HG02943 (cell line): ENCODE measurements around the gene MTHFD1L.

Source experiments
- ATAC-seq: cut with Tn5 transposase; IDR thresholded peaks from one replicate; pipeline ENCODE4 v1.9.1; 2021; ENCODE audit warnings: mild to moderate bottlenecking, low read depth, moderate library complexity; ENCODE audit not compliant: unreplicated experiment

The MTHFD1L gene

GRCh38 chr6:150981095-150981494 lies 115.6 kb downstream of the MTHFD1L start:
- ATAC-seq = peak; percentile 72

GRCh38 chr6:150981669-150982068 lies 116.2 kb downstream of the MTHFD1L start:
- ATAC-seq = no peak

- ATAC-seq = peak; percentile 82
Observed at GRCh38 chr6:150987371-150987828, 121.9 kb downstream of the MTHFD1L start.

DNA sequence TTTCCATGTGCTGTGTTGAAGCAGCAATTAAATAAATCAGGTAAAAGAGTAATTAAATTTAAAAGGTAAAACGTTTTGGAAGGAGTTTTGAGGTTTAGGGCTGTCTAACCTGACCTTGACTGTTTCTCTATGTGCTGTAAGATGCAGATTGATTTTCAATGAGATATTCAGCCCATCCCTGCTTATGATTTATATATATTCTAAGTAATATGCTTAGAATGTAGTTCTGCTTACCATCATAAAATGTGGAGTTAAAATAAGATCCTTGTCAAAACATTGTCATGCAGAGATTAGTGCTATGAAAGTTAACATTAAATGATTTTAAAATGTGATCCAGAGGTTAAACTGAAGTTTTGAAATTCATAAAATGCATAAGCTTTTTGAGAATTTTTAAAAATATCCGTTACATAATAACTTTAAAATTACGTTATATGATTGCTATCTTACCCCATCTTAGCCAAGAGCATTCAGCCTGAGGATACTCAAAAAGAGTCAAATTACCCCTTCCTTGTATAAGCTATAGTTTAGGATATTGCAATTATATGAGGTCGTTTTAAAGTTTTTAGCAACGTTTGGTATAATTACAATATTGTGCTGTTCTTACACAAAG lies 122.5 kb downstream of the MTHFD1L start:
- ATAC-seq = no peak

DNA sequence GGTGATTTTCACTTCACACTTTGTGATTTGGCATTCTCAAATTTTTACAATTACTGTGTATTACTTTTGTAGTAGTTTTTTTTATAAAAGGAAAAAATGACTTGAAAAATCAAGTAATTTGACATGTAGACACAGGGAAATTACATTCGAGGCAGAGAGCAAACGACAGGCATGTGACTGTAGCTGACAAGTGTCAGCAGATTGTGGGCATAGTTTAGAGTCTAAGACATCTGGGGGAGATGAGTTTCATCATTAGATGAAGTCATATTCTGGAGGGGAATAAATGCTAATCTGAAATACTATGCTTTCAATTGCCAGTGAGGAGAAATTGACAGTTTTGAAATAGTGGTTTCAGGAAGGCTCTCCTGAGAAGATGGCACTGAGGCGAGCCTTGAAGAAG lies 126.0 kb downstream of the MTHFD1L start:
- ATAC-seq = no peak

DNA sequence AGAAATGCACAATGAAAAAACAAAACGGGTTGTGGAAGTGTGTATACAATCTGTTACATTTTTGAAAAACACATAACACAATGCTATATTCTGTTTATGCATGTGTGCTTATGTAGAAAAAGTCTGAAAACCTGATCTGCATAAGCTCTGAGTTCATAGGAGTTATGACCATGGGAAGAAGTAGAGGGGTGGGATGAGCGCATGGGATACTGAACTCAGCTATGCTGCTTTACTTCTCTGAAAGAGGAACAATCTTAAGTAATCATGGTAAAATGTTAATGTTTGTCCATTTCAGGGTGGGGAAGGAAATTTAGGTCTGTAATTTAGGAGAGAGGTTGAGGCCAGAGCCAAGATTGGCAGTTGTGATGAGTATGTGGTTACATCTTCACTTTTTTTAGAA lies 126.8 kb downstream of the MTHFD1L start:
- ATAC-seq = no peak

DNA sequence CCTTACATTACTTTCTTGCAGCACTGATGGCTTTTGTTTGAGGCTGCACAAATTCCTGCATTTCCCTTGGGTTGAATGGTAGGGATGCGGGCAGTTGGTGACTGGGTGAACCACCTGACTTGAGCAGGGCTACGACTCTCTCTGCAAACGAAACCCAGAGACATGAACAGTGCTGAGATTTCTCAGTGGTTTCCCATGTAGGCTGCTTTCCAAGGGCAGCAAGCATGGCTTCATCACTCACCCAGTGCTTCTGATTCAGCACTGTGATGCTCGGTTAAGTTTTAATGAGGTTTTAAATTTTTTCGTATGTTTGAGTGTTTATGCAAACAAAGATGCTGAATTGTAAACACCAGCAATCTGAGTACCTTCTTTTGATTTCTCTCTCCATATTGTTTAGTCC lies 127.2 kb downstream of the MTHFD1L start:
- ATAC-seq = no peak

- no peak for ATAC-seq
Observed at GRCh38 chr6:150993253-150993652, 127.8 kb downstream of the MTHFD1L start.

DNA sequence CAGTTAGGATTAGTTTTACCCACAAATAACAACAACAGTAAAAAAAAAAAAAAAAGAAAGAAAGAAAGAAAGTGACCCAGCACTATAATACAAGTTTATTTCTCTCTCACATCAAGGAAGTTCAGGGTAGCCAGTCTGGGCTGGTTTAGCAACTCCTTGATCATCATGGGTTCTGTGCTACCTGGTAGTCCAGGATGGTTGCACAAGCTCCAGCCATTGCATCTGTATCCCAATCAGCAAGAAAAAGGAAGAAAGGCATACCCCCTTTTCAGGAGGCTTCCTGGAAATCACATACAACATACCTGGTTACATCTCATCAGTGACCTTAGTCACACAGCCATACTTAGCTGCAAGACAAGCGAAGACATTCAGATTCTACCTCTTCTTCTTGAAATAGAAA lies 128.5 kb downstream of the MTHFD1L start:
- no peak for ATAC-seq

DNA sequence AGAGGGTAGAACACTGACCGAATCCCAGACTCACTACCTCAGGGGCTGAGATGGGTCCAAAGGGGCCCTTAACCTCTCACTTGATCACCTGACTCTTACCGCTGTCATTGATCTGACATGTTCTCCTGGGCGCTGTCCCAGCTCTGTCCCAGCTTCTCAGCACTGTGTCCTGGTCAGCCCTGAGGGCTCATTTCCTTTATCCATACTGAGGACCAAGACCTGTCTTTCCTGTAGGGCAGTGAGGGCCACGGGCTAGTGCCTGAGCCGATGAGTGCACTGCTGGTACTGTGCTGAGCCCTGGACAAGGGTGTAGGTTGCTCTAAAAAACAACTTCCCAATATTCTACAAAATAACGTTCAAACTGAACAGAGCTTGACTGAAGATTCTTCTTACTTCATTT lies 131.5 kb downstream of the MTHFD1L start:
- ATAC-seq = no peak

DNA sequence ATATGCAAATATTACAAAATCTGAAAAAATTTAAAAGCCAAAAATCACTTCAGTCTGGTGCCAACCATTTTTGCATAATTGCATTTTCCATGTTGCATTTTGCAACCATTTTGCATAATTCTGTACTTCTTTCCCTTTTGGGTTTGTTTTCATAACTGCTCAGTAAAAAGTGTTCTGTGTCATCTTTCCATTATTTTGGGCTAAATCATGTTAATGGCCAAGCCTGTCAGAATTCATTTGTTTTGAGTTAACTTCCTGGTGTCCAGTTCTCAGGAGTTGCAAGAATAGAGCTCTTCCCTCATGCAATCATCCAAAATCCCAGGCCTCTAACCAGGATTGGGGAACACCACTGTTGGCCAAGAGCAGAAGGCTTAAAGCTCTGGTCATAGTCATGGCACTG lies 133.6 kb downstream of the MTHFD1L start:
- ATAC-seq = no peak

GRCh38 chr6:150999576-150999975 lies 134.1 kb downstream of the MTHFD1L start:
- no peak for ATAC-seq

- ATAC-seq = peak; percentile 66
Observed at GRCh38 chr6:151001387-151002056, 136.0 kb downstream of the MTHFD1L start.

DNA sequence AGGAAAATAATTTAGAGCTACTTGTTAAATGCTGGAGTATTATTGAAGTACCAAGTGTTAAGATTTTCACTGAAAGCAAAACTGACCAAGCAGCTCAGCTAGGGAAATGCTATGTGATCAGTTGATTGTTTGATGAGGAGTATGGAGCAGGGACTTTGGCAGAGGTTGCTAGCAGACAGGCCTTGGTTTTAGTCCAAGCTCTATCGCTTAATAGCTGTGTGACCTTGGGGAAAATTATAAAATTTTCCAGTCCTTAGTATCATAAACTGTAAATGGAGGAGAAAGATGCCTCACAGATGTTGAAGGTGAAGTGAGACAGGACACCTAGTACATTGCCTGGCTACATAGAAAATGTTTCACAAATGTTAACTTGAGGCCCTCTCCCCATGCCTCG lies 136.6 kb downstream of the MTHFD1L start:
- no peak for ATAC-seq

GRCh38 chr6:151002491-151002935 lies 137.0 kb downstream of the MTHFD1L start:
- ATAC-seq = no peak

- no peak for ATAC-seq
Observed at GRCh38 chr6:151004383-151005024, 139.0 kb downstream of the MTHFD1L start.

- no peak for ATAC-seq
Observed at GRCh38 chr6:151005164-151005563, 139.7 kb downstream of the MTHFD1L start.

- no peak for ATAC-seq
Observed at GRCh38 chr6:151005896-151006632, 140.6 kb downstream of the MTHFD1L start.

- ATAC-seq = no peak
Observed at GRCh38 chr6:151007076-151007475, 141.6 kb downstream of the MTHFD1L start.

DNA sequence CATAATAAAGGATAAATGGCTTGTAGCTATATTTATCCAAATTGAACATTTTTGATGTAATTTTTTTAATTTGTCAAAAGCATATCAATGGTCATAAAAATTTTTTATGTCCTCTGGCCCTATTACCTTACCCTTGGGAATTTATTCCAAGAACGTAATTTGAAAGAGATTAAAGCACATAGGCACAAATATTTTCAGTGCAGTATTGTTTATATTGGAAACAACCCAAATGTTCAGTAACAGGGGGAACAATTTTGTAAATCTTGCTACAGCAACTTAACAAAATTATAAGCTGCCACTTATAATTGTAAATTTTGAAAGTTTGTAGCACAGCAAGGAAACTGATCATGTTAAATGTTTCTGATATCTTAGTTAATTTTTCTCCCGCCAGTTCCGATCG lies 142.4 kb downstream of the MTHFD1L start:
- no peak for ATAC-seq

DNA sequence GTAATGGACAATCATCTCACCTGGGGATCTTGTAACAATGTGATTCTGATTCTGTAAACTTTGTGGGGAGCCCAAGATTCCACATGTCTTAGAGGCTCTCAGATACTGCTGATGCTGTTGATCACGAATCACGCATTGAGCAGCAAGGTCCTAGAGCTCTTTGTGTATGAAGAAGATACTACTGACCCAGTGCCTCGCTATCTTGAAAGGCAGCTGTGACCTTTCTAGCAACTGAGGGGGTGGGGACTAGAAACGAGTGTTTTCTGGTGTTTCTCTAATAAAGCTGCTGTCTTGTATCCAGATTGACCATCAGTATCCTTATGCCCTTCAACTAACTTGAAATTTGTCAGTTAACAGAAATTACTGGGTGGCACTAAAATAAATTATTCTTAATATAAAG lies 142.9 kb downstream of the MTHFD1L start:
- no peak for ATAC-seq
